IPS DF 19.7 (cell line): ENCODE results near the gene SRD5A3.

Source experiments
- DNase-seq: peaks from one replicate; pipeline ENCODE4 v3.0.0-alpha.2; 2013; ENCODE audit warnings: low read depth, low spot score

SRD5A3 gene

DNA sequence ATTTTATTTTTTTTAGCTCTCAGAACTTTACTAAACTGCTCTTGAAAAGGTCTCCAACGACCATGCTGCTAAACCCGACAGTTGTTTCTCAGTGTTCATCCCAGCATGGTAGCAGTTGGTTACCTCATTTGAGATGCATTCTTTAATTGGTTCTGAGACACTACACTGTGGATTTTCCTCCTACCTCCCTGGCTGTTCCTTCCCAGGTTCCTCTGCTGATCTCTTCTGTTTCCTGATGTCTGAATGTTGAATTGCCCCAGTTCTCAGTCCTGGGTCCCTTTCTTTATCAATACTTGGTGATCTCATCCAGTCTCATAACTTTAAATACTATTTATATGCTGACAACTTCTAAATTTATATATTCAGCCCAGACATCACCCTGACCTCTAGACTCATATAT, 30.7 kb downstream of the SRD5A3 start:
- no peak for DNase-seq

DNA sequence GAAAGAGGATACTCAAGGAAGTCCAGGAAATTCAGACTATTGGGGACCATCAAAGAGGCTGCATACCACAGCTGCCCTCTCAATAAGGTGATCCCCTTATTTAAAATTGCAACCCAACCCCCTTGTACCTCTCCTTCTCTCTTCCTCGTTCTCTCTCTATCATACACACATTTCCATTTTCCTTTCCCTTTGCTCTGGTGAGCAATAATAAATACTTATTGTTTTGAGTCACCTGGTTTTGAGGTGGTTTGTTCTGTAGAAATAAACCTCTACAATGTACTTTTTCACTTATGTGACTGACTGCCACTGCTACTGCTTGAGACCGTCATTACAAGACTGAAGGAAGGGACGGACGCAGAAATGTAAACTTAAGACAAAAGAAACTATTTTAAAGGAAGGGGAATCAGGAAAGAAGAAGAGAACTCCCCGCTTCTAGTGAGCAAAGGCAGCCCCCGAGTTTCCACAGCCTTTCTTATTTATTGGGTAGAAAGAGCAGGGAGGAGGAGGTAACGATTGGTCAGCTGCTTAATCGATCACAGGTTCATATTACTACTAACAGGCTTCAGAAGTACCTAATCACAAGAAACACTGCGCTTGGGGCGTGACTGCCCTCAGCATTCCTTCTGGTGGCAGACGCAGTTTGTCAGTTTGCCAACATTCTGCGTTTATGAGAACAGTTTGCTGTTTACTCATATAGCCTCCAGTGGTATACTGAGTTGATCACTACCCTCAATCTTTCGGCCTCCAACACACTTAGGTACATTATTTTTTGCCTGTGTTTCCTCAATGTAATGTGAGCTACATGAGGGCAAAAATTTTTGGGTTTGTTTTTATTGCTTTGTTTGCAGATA, 32.8 kb downstream of the SRD5A3 start:
- no peak for DNase-seq

GRCh38 chr4:55380576-55380975, 34.5 kb downstream of the SRD5A3 start:
- no peak for DNase-seq

- DNase-seq = no peak
Observed at GRCh38 chr4:55381502-55381901, 35.5 kb downstream of the SRD5A3 start.

DNA sequence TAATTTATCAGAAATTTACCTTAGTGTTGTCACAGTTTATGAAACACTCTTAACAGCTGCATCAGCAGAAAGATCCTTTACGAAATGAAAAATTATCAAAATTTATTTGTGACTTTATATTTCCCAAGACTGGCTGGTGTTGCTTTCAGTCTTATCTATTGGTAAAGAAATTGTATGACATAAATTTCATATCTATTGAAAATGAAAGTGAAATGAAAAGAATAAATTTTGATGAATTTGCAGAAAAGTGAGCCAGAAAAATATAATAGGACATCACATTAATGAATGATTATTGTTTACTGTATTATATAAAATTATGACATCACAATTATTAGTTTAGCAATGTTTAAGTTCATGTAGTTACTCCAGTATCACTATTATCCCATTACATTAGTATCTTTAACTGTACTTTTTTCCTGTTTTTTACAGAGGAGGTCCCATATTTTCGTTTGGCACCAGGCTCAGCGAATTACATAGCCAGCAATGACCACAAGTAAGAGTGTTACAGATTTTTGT, 36.5 kb downstream of the SRD5A3 start:
- DNase-seq = no peak

DNA sequence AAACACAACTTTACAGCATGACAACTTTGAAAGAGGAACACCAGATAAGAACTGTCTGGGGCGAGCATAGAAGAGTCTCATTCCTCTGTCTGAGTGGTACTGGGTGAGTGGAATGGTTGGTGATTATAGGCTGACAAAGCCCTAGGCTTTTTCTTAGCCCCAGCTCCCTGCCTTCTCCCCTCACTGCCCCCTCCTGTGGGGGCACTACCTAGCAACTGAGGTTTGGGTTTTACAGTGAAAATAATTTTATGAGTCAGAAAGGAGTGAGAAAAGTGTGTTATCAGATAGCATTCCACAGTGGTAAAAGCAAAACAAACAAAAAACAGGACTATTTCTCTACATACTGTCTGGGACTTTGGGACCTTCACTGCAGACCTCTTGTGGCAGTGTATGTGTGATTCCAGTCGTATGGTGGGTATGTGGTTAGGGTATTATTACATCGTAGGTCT, 39.2 kb downstream of the SRD5A3 start:
- DNase-seq = no peak

GRCh38 chr4:55386073-55386472, 40.0 kb downstream of the SRD5A3 start:
- no peak for DNase-seq

DNA sequence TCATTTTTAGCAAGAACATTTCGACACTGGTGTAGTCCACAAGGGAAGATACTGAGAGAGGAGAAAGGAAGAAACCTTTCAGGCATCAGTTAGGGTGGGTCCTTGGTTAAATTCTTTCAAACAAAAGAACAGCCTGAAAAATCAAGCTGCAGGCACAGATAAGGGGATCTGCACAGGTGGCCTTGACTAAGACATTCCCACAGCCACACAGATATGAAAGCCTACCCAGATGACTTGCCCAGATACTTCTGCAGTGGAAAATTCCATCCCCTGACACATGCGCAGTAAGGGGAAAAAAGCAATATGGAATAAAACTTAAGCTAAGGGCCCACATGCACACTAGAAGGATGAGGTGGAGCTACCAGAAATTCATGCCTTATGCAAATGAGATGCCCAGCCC, 40.8 kb downstream of the SRD5A3 start:
- no peak for DNase-seq

- no peak for DNase-seq
Observed at GRCh38 chr4:55393461-55394320, 47.6 kb downstream of the SRD5A3 start.

GRCh38 chr4:55395218-55395528, 49.1 kb downstream of the SRD5A3 start:
- DNase-seq = no peak

- DNase-seq = no peak
Observed at GRCh38 chr4:55395529-55396307, 49.7 kb downstream of the SRD5A3 start, which contains the start of gene TMEM165. Gene TMEM165, plus strand, starts transcription at chr4:55395957. Its CDS starts 233 bp downstream, at chr4:55396190.

- no peak for DNase-seq
Observed at GRCh38 chr4:55396308-55397125, 50.5 kb downstream of the SRD5A3 start.

- no peak for DNase-seq
Observed at GRCh38 chr4:55397126-55397436, 51.0 kb downstream of the SRD5A3 start.

GRCh38 chr4:55397520-55398321, 51.7 kb downstream of the SRD5A3 start:
- DNase-seq = no peak

DNA sequence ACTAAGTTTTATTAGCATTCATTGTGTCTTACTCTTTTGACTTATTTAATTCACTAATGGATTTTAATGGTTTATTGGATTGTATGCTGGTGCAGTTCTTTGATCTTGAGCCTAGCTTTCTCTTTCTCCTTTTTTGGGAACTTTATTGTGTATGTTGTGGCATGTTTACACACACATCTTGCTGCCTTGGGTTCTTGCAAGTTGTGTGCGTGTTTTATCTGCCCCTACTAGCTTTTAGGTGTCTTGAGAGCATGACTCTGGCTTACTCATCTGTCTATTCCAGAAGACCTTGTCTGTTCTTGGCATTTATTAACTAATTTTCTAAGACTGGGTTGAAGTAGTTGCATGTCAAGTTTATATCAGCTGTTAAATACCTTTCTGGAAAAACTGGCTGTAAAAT, 52.4 kb downstream of the SRD5A3 start:
- DNase-seq = no peak

DNA sequence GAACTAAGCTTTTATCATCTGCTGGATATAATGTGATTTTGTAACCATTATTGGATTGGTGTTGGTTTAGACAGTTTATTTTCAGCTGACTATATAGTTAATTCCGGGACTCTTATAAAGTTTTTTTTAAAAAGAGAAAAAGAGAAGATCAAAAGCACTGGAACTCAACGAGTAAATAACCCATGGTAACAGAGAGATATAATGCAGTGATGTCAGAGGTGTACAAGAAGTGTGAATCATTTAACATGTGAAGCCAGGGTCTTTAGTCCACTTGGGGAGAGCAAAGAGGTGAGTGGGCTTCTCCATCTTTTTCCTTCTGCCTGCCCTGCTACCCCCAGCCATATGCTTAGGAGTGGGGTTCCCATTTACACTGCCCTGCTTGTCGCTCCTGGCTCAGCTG, 52.9 kb downstream of the SRD5A3 start:
- no peak for DNase-seq

DNA sequence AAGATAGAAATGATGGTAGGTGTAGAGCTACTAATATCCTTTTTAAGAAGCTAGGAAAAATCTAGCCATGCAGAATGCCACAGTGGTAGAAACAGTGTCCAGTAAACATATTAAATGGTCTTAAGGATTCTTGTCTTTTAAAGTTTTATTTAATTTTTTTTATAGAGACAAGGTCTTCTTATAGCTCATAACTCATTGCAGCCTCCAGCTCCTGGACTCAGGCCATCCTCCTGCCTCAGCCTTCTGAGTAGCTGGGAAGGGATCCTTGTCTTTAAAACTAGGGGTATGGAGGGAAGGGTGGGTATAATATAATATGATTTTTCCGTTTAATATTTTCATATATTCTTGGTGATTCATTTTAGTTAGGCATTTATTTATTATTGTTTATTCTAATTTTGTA, 53.5 kb downstream of the SRD5A3 start:
- no peak for DNase-seq

- no peak for DNase-seq
Observed at GRCh38 chr4:55405073-55405472, 59.0 kb downstream of the SRD5A3 start.

DNA sequence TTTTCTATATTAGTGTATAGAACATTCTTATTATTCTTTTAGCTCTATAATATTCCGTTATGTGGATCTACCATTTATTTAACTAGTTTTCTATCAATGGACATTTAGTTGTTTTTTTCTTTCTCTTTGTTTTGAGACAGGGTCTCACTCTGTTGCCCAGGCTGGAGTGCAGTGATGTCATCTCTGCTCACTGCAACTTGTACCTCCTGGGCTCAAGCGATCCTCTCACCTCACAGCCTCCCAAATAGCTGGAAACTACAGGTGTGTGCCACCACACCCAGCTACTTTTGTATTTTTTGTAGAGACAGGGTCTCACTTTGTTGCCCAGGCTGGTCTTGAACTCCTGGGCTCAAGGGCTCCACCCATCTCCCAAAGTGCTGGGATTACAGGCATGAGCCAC, 60.5 kb downstream of the SRD5A3 start:
- no peak for DNase-seq

DNA sequence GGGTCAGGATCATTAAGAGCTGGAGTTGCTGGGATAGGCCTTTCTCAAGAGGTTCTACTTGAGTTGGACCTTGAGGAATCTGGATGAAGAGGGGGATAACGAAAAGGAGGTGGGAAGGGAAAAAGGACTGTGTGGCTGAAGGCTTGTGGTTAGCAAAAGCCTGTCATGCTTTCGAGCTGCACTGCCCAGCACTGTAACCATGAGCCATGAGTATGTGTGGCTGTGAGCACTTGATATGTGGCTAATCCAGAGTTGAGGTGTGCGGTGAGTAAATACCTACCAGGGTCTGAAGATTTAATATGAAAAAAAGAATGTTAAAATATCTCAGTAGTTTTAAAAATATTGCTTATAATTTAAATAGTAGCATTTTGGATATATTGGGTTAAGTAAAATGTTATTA, 61.1 kb downstream of the SRD5A3 start:
- no peak for DNase-seq
